ENCODE results near the gene SH3GL3.

The SH3GL3 gene

DNA sequence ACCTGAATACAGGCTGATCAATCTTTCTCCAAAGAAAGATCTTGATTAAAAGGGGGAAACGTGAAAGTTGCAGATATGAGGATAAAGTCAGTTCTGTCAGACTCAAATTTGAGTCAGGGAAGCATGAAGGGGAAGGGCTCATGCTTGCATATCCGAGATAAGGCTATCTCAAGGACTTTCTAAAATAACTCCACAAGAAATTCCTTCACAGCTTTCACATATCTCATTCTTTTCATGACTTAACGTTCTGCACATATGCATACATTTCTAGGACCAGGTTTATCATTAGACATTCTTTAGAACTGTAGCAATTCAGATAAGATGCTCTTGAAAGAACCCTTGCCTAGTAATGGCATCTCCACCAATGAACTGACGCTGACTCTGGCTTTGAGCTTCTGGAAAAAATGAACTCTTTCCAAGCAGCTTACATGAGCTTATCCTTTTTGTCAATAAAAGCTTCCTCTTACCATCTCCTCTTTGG, 15.9 kb downstream of the SH3GL3 start:
- no peak for DNase-seq

DNA sequence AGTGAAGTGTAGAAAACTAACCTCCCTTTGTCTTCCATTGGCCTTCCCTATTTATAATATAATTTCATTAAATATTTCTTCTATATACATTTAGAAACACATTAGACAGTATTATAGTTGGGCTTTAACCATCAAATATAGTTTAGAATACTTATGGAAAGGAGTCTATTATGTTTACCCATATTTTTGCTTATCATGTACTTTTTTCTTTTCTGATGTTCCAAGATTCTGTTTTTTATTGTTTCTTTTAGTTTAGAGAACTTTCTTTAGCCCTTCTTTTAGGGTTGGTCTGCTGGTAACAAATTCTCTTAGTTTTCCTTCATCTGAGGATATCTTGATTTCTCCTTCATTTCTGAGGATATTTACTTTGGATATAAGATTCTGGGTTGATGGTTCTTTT, 23.7 kb downstream of the SH3GL3 start:
- no peak for DNase-seq

DNA sequence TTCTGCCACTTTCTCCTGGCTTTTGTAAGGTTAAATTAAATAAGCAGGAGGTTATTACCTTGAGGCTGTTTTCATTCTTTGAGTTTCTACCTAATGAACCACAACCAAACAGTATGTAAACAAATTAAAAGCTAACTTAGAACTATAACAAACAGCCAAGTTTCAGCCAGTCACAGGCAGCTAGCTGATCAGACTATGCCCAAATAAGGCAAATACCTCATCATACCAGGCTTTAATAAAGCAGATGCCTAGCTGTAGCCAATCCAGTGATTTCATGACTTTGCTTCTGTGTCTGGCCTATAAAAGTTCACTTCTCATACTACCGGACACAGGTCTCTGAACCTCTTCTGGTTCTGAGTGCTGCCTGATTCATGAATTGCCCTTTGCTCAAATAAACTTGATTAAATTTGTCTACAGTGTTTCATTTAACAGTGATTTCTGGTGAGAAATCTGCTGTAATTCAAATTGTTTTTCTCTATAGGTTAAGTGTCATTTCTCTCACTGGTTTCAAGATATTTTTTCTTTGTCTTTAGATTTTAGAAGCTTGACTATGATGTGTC, 24.2 kb downstream of the SH3GL3 start:
- DNase-seq: no peak

DNA sequence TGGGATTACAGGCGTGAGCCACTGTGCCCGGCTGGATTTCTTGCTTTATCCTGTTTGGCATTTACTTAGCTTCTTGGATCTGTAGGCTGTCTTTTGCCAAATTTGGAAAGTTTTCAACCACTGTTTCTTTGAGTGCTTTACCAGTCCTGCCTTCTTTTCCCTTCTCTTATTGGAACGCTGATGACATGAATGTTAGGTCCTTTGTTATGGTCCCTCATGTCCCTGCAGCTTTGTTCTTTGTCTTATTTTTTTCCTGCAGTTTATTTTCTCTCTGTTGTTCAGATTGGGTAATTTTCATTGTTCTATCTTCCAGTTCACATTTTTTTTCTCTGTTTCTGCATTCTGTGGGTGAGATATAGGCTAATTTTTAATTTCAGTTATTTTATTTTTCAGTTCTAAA, 25.0 kb downstream of the SH3GL3 start:
- DNase-seq: no peak

DNA sequence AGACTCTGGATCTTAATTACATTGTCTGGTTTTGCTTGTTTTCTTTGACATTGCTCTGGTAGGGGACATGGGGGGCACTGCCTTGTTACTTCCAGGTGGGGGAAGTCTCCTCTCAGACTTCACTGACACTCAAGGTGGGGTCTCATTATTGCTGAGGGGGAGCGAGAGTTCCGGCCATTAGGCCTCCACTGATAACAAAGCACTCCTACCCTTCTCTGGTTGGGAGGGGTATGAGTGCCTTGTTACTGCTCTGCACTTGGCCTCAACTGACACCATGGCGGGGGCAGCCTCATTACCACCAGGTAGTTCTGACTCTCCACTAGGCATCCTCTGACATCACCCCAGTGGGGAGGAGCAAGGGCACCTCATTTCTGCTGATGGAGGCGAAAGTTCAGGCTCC, 25.7 kb downstream of the SH3GL3 start:
- DNase-seq: no peak

DNA sequence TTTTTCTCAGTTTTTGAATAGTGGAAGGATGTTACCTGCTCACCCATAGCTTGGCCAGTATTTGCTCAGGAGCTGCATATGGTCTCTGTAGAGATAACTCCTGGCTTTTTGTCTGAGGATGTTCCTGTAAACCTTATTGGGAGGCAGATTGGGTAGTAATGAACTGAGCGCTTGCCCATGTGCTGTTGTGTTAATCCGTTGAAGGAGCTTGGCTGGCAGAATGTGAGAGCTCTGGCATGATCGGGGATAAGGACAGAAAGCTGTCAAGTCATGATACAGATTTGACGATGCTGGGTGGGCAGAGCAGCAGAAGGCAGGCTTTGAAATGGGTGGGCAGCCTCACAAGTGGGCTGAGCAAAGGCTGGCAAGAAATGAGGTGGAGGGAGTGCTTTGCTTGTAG, 27.4 kb downstream of the SH3GL3 start:
- DNase-seq: no peak

DNA sequence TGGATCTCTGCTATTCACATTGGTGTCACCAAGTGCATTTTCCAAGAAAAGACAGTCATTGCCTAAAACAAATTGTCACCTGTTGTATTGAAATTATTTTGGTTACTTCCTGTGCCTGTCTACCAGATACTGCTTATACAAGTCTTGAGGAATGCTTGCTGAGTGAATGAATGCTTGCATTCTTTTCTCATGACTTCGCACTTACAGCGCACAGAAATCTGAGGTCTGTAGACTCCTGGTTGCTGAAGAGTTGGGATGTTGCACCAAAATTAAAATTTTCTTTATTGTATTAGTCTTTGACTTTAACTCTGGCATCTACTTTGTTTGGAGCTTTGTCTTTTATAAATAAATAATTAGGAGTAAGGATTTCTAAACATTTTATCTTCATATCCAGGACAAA, 28.4 kb downstream of the SH3GL3 start:
- no peak for DNase-seq

DNA sequence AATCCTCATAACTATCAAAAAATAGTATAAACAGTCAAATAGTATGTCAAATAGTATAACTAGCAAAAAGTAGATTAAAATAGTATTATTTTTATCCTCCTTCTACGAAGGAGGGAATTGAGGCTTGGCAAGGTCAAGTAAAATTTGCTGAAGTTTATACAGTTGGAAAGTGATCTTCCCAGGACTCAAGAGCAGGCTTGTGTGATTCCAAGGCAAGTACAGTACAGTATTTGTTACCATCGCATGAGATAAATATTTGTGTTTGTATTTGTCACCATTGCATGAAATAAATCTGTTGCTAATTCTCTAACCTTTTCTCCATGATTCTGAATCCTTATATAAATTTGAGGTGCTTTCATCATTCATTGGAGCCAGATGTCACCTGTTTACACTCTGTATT, 28.9 kb downstream of the SH3GL3 start:
- DNase-seq: no peak

DNA sequence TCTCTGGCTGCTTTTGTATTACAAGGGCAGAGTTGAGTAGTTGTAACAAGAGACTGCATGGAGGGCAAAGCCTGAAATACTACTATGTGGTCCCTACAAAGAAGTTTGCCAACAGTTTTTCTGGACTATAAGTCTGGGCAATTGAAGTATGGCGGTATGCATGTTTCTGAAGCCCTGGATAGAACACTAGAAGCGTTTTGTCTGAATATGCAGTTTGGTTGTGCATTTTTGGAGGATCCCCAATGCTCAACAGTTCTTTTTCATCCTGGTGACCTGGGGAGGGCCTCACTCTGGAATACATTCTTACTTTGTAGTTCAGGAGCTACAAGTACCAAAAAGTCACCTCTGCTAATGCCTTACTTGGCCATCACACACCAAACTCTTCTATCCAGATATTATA, 29.6 kb downstream of the SH3GL3 start:
- no peak for DNase-seq

DNA sequence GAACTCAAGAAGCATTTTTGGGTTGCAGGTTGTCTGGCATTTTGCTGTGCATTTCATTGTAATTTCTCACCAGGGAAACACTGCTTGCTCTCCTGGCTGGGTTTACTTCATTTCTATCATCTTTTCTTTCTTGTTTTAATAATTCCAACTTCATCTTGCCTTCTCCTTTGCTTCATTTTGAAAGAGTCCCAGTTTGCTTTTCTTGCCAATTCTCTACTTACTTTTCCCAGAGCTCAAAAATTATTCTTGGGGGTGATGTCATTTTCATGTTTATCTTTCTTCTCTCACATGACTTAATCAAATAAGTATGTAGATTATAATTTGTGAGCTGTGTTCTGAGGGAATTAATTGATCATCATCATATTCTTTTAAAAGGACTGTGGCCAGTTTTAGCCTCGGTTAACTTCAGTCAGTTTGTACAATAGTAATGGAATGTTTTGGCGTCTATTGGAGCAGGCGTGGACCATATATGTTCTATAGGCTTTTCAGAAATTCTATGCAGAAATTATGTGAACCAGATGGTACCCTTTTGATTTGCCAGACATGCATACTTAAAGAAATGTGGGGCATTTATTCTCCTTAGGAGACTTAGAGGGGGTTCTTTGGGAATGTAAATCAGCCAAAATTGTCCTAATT, 30.1 kb downstream of the SH3GL3 start:
- no peak for DNase-seq

DNA sequence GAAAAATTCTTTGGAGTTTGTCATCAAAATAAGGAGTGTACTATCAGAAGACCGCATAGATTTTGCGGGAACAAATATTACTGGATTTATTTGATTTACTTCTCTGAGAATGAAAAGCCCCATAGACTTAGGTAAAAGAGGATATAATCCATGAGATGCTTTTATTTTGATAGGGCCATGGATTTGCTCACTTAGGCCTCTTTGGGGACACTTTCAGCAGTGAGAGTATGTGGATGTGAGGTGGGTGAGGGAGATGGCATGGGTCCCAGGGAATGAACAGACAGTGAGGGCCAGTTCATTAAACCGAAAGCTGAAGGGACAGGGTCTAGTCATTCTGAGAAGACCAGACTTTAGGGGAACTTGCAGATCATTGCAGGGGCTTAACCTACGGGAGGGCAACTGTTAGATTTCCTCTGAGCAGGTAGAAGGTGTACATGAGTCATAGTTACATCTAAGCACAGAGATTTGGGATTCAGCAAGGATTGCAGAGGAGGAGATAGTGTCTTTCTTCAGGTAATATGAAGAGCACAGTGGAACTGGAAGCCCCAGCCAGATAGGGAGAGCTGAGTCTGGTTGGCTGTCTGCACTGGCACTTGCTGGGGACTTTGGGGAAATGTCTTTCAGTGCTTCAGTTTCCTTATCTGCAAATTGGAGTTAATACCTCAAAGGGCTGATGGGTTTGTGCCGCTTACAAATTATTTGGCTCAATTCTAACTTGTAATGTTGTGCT, 30.8 kb downstream of the SH3GL3 start:
- DNase-seq: no peak

DNA sequence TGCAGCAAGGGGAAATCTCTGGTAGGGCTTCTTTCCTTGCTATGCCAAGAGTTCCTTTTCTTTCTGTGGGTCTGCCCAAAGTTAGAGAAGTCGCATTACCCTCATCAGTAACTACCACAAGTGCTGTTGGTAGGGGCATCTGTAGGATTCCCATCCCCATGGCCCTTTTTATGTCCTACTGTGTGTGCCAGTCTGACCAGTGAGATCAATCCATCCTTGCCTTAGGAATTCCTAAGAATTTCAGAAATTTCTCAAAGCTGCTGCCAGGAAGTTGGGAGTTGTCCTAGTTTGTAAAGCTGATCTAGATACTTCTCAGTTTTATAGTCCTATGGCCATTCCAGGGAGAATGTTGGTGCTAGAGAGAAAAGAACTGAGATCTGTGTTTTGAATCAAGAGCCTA, 36.5 kb downstream of the SH3GL3 start:
- DNase-seq: no peak

DNA sequence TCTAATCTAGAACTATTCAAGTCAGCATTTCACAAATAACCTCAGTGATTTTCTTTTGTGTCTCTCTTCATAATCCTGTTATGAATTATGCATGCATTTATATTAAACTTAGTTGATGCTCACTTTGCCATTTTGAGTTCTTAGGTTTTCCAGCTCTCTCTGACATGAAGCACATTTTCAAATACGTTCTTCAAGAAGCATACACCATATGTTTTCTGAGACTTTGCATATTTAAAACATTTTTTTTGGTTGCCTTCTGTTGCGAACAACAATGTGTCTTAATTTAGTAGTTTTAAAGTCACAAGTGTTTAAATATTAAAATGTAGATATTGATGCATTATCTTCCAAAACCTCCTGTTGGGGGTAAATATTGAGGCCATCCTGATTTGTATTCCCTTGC, 37.5 kb downstream of the SH3GL3 start:
- no peak for DNase-seq

DNA sequence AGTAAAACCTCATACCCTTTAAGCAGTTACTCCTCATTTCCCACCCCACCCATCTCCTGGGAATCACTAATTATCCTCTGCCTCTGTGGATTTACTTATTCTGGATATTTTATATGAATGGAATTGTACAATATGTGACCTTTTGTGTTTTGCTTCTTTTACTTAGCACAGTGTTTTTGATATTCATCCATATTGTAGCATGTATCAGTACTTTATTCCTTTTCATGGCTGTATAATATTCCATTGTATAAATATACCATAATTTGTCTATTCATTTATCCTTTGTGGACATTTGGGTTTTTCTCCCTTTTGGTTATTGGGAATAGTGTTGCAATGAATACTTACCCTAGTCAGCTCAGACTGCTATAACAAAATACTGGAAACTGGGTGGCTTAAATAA, 39.2 kb downstream of the SH3GL3 start:
- DNase-seq: no peak

DNA sequence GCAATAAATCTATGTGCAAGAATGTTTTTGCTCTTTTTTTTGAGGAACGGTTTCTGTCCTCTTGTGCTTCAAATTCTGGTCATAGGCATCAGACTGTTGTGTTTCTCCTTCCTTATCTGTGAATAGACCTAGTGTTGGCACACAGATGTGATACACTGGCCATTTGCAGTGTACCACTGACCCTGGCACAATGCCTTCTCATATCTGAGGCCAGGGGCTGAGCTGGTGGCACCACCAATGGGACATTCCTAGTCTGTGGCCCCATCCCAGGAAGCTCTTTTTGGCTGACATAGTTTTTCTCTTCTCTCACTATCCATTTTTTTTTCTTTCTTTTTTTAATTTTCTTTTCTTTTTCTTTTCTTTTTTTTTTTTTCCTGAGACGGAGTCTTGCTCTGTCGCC, 40.4 kb downstream of the SH3GL3 start:
- no peak for DNase-seq

DNA sequence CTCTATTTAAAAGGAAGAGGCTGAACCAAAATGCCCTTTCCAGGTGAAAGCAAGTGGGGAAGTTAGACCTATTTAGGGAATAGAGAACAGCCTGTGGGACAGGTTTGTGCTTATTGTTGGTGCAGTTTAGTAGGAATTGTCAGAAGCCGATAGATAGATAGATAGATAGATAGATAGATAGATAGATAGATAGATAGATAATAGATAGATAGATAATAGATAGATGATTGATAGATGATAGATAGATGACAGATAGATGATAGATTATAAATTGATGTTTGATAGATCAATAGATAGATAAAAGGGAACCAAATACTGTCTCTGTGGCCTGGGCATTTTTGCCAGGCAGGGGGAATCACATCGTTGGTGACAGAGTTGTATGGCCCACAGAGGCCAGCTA, 42.5 kb downstream of the SH3GL3 start:
- DNase-seq: no peak

DNA sequence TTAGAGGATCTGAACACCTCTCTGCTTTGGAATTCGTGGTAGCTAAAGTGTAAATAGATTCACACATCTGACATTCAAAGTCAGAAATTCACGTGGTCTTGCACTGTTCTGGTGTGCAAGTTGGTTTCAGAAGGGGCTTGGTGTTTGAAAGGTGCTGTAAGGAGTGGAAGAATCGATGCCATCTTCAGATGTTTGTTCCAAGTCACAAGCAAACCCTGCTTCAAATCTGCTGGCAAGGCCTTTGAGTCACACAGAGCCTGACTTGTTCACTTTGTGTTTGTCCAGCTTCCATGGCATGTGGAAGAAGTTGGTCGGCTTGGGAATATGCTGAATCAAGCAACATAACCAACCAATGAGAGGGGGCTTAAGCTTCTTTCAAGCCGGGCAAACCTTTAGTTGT, 44.3 kb downstream of the SH3GL3 start:
- no peak for DNase-seq

DNA sequence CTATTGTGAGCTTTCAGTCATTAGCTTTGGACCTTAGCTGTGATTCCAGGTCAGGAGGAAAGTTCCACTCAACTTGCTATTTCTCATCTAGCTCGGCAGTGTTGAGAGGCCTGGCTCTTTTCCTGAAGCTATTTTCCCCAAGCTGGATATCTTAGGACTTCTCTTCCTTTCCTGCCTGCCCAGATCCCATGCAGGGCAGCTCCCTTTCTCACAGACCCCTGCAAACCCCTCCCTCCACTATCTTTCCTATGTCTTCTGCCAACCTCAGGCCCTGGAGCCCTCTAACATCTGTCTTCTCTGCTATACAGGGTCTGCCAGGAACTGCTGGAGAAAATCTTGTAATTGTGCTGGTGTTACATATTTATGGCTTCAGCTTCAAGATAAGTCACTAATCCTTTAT, 49.6 kb downstream of the SH3GL3 start:
- no peak for DNase-seq

DNA sequence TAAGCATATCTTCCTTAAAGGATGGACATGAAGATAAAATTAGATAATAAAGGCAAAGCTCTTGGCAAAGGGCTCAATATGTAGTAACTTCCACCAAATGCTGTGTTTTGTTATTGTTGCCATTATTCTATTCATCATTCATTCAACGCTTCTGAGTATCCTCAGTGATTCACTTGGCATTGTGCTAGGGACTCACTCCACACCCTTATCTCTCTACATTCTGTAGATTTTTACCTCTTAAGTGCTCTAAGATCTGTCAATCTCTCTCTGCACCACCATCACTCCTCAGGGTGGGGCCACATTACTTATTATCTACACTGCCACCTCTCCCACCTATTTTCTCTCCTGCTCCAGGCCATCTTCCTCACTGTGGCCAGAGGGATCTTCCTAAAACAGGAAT, 51.2 kb downstream of the SH3GL3 start:
- no peak for DNase-seq

DNA sequence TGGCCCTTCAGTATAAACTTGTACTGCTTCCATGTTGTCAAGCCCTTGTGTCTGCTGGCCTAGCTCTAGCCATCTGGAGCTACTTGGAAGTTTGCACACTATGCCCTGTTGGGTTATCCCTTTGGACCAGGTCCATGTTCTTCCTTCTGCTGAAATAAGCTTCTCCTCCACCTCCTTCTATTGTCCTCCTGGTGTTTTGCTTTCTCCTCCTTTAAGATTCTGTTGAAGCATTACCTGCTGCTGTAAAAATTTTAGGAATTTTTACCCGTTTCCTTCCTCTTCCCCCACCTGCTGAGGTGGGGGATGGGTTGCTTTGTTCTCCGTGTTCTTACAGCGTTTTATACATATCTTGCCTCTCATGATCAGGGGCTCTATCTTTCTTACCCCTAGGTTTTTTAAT, 51.7 kb downstream of the SH3GL3 start:
- no peak for DNase-seq

DNA sequence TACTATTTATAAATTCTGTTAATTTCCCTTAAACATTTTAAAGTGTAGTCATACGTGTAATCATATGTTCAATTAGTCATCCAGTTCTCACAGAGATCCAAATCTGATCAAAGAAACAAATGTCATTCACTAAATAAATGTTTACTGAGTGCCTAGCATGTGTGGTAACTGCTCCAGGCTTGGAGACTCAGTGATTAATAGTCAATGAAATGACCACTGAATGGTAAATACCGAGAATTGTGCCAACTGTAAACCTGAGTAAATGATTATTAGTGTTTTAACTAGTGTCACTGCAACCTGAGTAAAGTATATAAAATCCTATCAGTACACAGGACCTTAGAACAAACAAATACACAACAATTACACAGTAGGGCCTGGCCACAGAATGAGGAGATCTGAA, 52.3 kb downstream of the SH3GL3 start:
- DNase-seq: no peak

DNA sequence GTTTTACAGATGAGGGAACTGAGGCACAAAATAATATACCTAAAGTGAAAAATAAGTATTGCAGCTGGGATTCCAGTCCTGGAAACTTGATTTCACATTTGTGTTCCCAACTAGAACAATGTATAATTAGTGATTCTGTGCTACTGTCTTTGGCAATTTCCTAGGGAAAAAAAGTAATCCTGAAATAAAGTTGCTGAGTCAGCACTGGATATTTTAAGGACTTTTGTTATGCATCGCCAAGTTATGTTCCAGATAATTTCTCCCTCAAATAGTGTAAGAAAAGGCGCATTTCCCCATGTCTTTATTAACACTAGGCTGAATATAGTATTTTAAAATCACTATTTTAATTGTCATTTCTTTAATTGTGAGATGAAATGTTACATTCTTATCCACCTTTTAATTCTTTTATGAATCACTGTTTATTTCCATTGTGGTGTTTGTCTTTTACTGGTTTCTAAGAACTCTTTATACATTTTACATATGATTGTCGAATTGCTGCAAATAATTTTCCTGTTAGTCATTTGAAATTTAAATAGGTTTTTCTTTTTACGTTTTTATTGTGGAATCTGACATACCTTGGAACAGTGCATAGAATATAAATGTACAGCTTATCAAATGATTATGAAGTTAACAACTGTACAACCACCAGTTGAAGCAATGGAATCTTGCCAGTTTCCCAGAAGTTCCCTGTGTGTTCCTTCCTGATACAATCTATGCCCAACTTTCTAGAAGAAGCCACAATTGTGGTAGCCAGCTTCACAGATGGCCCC, 56.6 kb downstream of the SH3GL3 start:
- DNase-seq: no peak

DNA sequence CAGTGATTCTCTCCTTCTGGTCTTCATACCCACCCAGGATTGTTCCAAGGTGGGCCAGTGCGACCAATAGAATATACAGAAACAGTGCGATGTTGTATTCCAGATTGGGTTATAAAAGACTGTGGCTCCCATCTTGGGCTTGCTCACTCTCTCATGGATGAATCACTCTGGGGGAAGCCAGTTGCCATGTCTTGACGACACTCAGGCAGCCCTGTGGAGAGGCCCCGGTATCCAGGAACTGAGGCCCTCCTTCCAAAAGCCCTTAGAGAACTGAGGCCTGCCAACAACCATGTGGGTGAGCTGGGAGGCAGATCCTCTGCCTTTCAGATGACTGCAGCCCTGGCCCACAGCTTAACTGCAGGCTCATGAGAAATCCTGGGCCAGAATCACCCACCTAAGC, 57.2 kb downstream of the SH3GL3 start:
- no peak for DNase-seq

DNA sequence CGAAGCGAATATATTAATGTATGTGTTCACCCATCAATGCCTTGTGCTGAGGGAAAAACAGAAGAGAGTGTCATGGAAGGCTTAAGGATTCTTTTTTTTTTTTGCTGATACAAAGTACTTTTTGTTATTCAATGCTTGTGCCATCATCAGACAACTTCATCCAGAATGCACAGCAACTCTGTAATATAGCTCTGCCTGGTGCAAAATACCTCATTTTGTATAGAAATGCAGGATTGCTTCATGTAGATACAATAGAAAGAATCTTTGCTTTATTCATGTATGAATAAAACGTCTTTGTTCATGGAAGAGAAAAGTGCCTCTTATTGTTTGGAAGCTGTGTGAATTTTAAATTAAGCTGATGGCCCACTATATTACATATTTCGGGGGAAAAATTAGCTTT, 62.9 kb downstream of the SH3GL3 start:
- DNase-seq: no peak

Data from COR-L47 (cell line).